ENCODE results near the gene MKLN1. TPM values are rescaled to one million over a fixed set of nuclear protein-coding genes. Genes with fewer than 3 reads are reported as not detected.

Gene MKLN1
- total and polyA plus RNA-seq, 2 donors (not counting 1 experiment from before 2014, with no cell fraction given), result 8.5 to 68.4 TPM

DNA sequence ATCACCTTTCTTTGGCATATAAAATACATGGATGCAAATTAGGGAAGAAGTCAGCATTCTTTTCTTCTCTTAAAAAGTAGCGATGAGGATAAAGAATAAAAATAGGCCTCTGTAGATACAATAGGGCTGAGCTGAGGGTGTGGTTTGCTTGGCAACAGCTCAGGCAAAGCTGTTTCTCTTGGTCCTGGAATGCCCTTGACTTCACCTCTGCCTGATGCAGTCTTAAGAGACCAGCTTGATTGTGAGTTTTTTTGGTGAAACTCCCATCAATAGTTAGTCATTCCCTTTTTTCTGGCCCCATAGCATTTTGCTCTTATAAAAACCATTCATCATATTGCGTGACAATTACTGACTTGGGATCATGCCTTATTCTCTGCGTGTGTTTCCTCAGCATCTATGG, 42.1 kb upstream of the MKLN1 start:
- Mint-ChIP-seq H3K9me3 (ENCODE audit: insufficient read depth) (no peaks in the 10 kb centered on the region), H3K27me3 (no peaks in the 10 kb centered on the region), H3K4me1 (no peaks in the 10 kb centered on the region), H3K4me3 (no peak overlapping the region), H3K27ac (no peak overlapping the region)
- ChIA-PET CTCF (interaction anchor here (1.1 kb wide), 1 partner anchor 11 kb away, joined by 3 read pairs; no protein-coding TSS in a partner anchor), POLR2A (interaction anchor here (0.7 kb wide), 1 partner anchor 176 kb away, joined by 4 read pairs; no protein-coding TSS in a partner anchor)
- Histone ChIP-seq H3K36me3 (replicated peaks in 1 of 2; ENCODE audit: control extremely low read depth in 1 of 2, control insufficient read depth in 1 of 2, extremely low read depth in 1 of 2, insufficient read depth in 2 of 2, low read length in 1 of 2) (no peaks in the 10 kb centered on the region), H3K4me1 (ENCODE audit: control insufficient read depth in 2 of 2, insufficient read depth in 2 of 2, low read length in 2 of 2) (no peaks in the 10 kb centered on the region), H3K27ac (ENCODE audit: low read length in 2 of 2) (no peak overlapping the region), H2AFZ (ENCODE audit: insufficient read depth, low read depth, low read length, poor library complexity, severe bottlenecking) (no peak overlapping the region), H3K9me3 (ENCODE audit: control extremely low read depth in 1 of 3, control insufficient read depth in 2 of 3, insufficient read depth in 1 of 3, low read length in 2 of 3) (peaks cover 0 to 3% (median 0%) of the 10 kb centered on the region in 3 donors), H4K20me1 (ENCODE audit: control insufficient read depth, insufficient read depth, low read length, poor library complexity, severe bottlenecking) (no peaks in the 10 kb centered on the region), H3K79me2 (ENCODE audit: control insufficient read depth, insufficient read depth, low read length) (no peaks in the 10 kb centered on the region), H3K4me3 (ENCODE audit: control extremely low read depth in 1 of 5, extremely low read depth in 1 of 5, insufficient read depth in 1 of 5, low read depth in 2 of 5, low read length in 4 of 5) (no peak overlapping the region), H3K4me2 (replicated peaks; ENCODE audit: low read depth, low read length, poor library complexity, severe bottlenecking) (no peak overlapping the region), H3K27me3 (replicated peaks in 1 of 4; ENCODE audit: control extremely low read depth in 1 of 4, control insufficient read depth in 3 of 4, insufficient read depth in 4 of 4, low read length in 3 of 4) (no peaks in the 10 kb centered on the region), H3K9ac (ENCODE audit: low read length) (no peak overlapping the region)
- no peak for DNase-seq
- intact Hi-C loops (cut with micrococcal nuclease), result no loop called here
- no peak for ATAC-seq (ENCODE audit: low read depth)
- TF ChIP-seq, protein P1, sequence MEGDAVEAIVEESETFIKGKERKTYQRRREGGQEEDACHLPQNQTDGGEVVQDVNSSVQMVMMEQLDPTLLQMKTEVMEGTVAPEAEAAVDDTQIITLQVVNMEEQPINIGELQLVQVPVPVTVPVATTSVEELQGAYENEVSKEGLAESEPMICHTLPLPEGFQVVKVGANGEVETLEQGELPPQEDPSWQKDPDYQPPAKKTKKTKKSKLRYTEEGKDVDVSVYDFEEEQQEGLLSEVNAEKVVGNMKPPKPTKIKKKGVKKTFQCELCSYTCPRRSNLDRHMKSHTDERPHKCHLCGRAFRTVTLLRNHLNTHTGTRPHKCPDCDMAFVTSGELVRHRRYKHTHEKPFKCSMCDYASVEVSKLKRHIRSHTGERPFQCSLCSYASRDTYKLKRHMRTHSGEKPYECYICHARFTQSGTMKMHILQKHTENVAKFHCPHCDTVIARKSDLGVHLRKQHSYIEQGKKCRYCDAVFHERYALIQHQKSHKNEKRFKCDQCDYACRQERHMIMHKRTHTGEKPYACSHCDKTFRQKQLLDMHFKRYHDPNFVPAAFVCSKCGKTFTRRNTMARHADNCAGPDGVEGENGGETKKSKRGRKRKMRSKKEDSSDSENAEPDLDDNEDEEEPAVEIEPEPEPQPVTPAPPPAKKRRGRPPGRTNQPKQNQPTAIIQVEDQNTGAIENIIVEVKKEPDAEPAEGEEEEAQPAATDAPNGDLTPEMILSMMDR (IDR thresholded peaks at IDR 0.05), result no peak
- TF ChIP-seq EZH2 (IDR thresholded peaks at IDR 0.05; ENCODE audit: borderline replicate concordance, insufficient read depth, low read depth, low read length, poor library complexity, severe bottlenecking), result no peak
- 92% methylated on average over 2 of the region's 3 CpGs for WGBS (ENCODE audit: insufficient coverage)

DNA sequence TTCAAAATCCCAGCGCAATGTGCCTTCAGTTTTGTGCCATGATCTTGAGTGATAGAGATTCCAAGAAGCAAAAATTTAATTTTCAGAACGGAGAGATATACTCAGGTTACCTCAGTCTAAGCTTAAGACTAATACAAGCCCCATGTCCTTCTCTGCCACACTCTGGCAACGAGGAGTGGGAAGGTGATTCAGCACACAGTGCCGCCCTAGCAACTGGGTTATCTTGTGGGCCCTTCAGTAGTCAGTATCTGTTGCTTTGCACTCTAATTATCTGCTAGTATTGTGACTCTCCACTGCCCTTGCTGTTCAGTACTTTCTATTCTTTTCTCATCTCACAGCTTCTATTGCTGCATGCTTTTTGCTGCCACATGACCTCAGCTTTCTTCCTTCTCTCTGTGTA, 39.2 kb upstream of the MKLN1 start:
- Histone ChIP-seq H3K27me3 (replicated peaks in 1 of 4; ENCODE audit: control extremely low read depth in 1 of 4, control insufficient read depth in 3 of 4, insufficient read depth in 4 of 4, low read length in 3 of 4) (no peaks in the 10 kb centered on the region), H3K9me3 (ENCODE audit: control extremely low read depth in 1 of 3, control insufficient read depth in 2 of 3, insufficient read depth in 1 of 3, low read length in 2 of 3) (peaks cover 0 to 3% (median 0%) of the 10 kb centered on the region in 3 donors), H3K4me1 (ENCODE audit: control insufficient read depth in 2 of 2, insufficient read depth in 2 of 2, low read length in 2 of 2) (no peaks in the 10 kb centered on the region), H3K27ac (ENCODE audit: low read length in 2 of 2) (no peak overlapping the region), H2AFZ (ENCODE audit: insufficient read depth, low read depth, low read length, poor library complexity, severe bottlenecking) (no peak overlapping the region), H4K20me1 (ENCODE audit: control insufficient read depth, insufficient read depth, low read length, poor library complexity, severe bottlenecking) (no peaks in the 10 kb centered on the region), H3K79me2 (ENCODE audit: control insufficient read depth, insufficient read depth, low read length) (no peaks in the 10 kb centered on the region), H3K4me3 (ENCODE audit: control extremely low read depth in 1 of 5, extremely low read depth in 1 of 5, insufficient read depth in 1 of 5, low read depth in 2 of 5, low read length in 4 of 5) (no peak overlapping the region), H3K9ac (ENCODE audit: low read length) (no peak overlapping the region), H3K4me2 (replicated peaks; ENCODE audit: low read depth, low read length, poor library complexity, severe bottlenecking) (no peak overlapping the region), H3K36me3 (replicated peaks in 1 of 2; ENCODE audit: control extremely low read depth in 1 of 2, control insufficient read depth in 1 of 2, extremely low read depth in 1 of 2, insufficient read depth in 2 of 2, low read length in 1 of 2) (no peaks in the 10 kb centered on the region)
- TF ChIP-seq, protein P1 (IDR thresholded peaks at IDR 0.05), result no peak
- TF ChIP-seq EZH2 (IDR thresholded peaks at IDR 0.05; ENCODE audit: borderline replicate concordance, insufficient read depth, low read depth, low read length, poor library complexity, severe bottlenecking), result no peak
- no peak overlapping the region for H3K4me3 Mint-ChIP-seq
- H3K4me1 Mint-ChIP-seq, result no peaks in the 10 kb centered on the region
- no peaks in the 10 kb centered on the region for H3K27me3 Mint-ChIP-seq
- no peak for DNase-seq
- WGBS (ENCODE audit: insufficient coverage), result 95% methylated on average over 4 of the region's 4 CpGs
- intact Hi-C loops (cut with micrococcal nuclease), result no loop called here
- CTCF ChIA-PET, result no interaction called here
- no peaks in the 10 kb centered on the region for H3K9me3 Mint-ChIP-seq (ENCODE audit: insufficient read depth)
- no peak for ATAC-seq (ENCODE audit: low read depth)
- no peak overlapping the region for H3K27ac Mint-ChIP-seq
- POLR2A ChIA-PET, result no interaction called here

All from B cell (primary cell).